ENCODE measurements around the gene SDCCAG8. TPM values are rescaled to one million over a fixed set of nuclear protein-coding genes. Genes with fewer than 3 reads are reported as not detected.
A peak's percentile ranks its signal among the peaks of the same experiment; 100 is the strongest.

SDCCAG8 gene
- polyA plus RNA-seq, 6 donors from 2014 or later: 42.9 to 60.7 (median 53.0) TPM

GRCh38 chr1:243414152-243414494, 158.3 kb downstream of the SDCCAG8 start:
- peaks cover 15 to 19% (median 19%) of the 10 kb centered on the region in 3 donors for H3K4me1 Mint-ChIP-seq
- H3K9me3 Mint-ChIP-seq: no peaks in the 10 kb centered on the region
- H3K27me3 Mint-ChIP-seq: no peaks in the 10 kb centered on the region
- H3K36me3 Mint-ChIP-seq: peaks cover 0 to 4% of the 10 kb centered on the region in 2 donors
- H3K27ac Mint-ChIP-seq: peak overlapping the region in 1 of 6 donors; percentile 26
- H3K4me3 Mint-ChIP-seq: peak overlapping the region in 1 of 8 donors; percentile 32
- DNase-seq: no peak
- peak in 1 of 2 donors; percentile 35 for ATAC-seq (ENCODE audit: low read depth in 2 of 2)

- no peaks in the 10 kb centered on the region for H3K27me3 Mint-ChIP-seq
- no peak for DNase-seq
- peaks cover 0 to 10% of the 10 kb centered on the region in 2 donors for H3K36me3 Mint-ChIP-seq
- ATAC-seq (ENCODE audit: low read depth in 2 of 2): no peak
- H3K27ac Mint-ChIP-seq: no peak overlapping the region
- H3K4me1 Mint-ChIP-seq: peaks cover 15 to 23% (median 19%) of the 10 kb centered on the region in 3 donors
- no peak overlapping the region for H3K4me3 Mint-ChIP-seq
- H3K9me3 Mint-ChIP-seq: no peaks in the 10 kb centered on the region
These were observed 160.0 kb downstream of the SDCCAG8 start for GRCh38 chr1:243415663-243416408.

- peak overlapping the region in 1 of 6 donors; percentile 83 for H3K27ac Mint-ChIP-seq
- H3K9me3 Mint-ChIP-seq: no peaks in the 10 kb centered on the region
These were observed 160.7 kb downstream of the SDCCAG8 start for GRCh38 chr1:243416495-243416894.

GRCh38 chr1:243420016-243420945, 164.4 kb downstream of the SDCCAG8 start:
- peak overlapping the region in 1 of 8 donors; percentile 61 for H3K4me3 Mint-ChIP-seq
- peak overlapping the region in 1 of 6 donors; percentile 69 for H3K27ac Mint-ChIP-seq
- H3K36me3 Mint-ChIP-seq: peaks cover 0 to 10% of the 10 kb centered on the region in 2 donors
- no peaks in the 10 kb centered on the region for H3K9me3 Mint-ChIP-seq
- DNase-seq (no peak), ATAC-seq (ENCODE audit: low read depth in 2 of 2) (no peak)
- H3K4me1 Mint-ChIP-seq: peaks cover 12 to 16% (median 13%) of the 10 kb centered on the region in 3 donors
- H3K27me3 Mint-ChIP-seq: no peaks in the 10 kb centered on the region

More at GRCh38 chr1:243416495-243416894, 160.7 kb downstream of the SDCCAG8 start:
- peaks cover 18 to 28% (median 25%) of the 10 kb centered on the region in 3 donors for H3K4me1 Mint-ChIP-seq
- no peaks in the 10 kb centered on the region for H3K27me3 Mint-ChIP-seq
- no peak overlapping the region for H3K4me3 Mint-ChIP-seq
- DNase-seq: no peak
- ATAC-seq (ENCODE audit: low read depth in 2 of 2): no peak
- H3K36me3 Mint-ChIP-seq: peaks cover 0 to 10% of the 10 kb centered on the region in 2 donors

- H3K27me3 Mint-ChIP-seq: no peaks in the 10 kb centered on the region
- no peaks in the 10 kb centered on the region for H3K9me3 Mint-ChIP-seq
- peaks cover 12 to 16% (median 13%) of the 10 kb centered on the region in 3 donors for H3K4me1 Mint-ChIP-seq
- H3K36me3 Mint-ChIP-seq: peaks cover 0 to 10% of the 10 kb centered on the region in 2 donors
- peak overlapping the region in 1 of 6 donors; percentile 72 for H3K27ac Mint-ChIP-seq
- DNase-seq (no peak), ATAC-seq (ENCODE audit: low read depth in 2 of 2) (no peak)
- H3K4me3 Mint-ChIP-seq: peak overlapping the region in 5 of 8 donors; percentile 1 to 64 (median 43)
These were observed 165.3 kb downstream of the SDCCAG8 start for GRCh38 chr1:243420946-243421685.

GRCh38 chr1:243421784-243422183, 165.9 kb downstream of the SDCCAG8 start:
- no peak for DNase-seq
- Mint-ChIP-seq H3K27ac (peak overlapping the region in 3 of 6 donors; percentile 11 to 89 (median 41)), H3K4me1 (peaks cover 12 to 16% (median 13%) of the 10 kb centered on the region in 3 donors), H3K9me3 (no peaks in the 10 kb centered on the region), H3K36me3 (peaks cover 0 to 11% of the 10 kb centered on the region in 2 donors), H3K27me3 (no peaks in the 10 kb centered on the region), H3K4me3 (peak overlapping the region in 3 of 8 donors; percentile 7 to 64 (median 59))
- ATAC-seq (ENCODE audit: low read depth in 2 of 2): peak in 1 of 2 donors; percentile 21

- Mint-ChIP-seq H3K36me3 (peaks cover 0 to 16% of the 10 kb centered on the region in 2 donors), H3K9me3 (no peaks in the 10 kb centered on the region), H3K27ac (peak overlapping the region in 1 of 6 donors; percentile 89), H3K4me1 (peaks cover 12 to 16% (median 13%) of the 10 kb centered on the region in 3 donors), H3K4me3 (peak overlapping the region in 1 of 8 donors; percentile 59), H3K27me3 (no peaks in the 10 kb centered on the region)
- DNase-seq: no peak
- no peak for ATAC-seq (ENCODE audit: low read depth in 2 of 2)
These were observed 166.5 kb downstream of the SDCCAG8 start for GRCh38 chr1:243422362-243422761.

- H3K4me3 Mint-ChIP-seq: no peak overlapping the region
- peaks cover 0 to 3% (median 0%) of the 10 kb centered on the region in 3 donors for H3K4me1 Mint-ChIP-seq
- no peak overlapping the region for H3K27ac Mint-ChIP-seq
- H3K36me3 Mint-ChIP-seq: peaks cover 13 to 27% of the 10 kb centered on the region in 2 donors
- H3K27me3 Mint-ChIP-seq: no peaks in the 10 kb centered on the region
- H3K9me3 Mint-ChIP-seq: no peaks in the 10 kb centered on the region
- DNase-seq: no peak
- no peak for ATAC-seq (ENCODE audit: low read depth in 2 of 2)
These were observed 172.2 kb downstream of the SDCCAG8 start for GRCh38 chr1:243428084-243428483.

- H3K4me3 Mint-ChIP-seq: no peak overlapping the region
- peaks cover 13 to 27% of the 10 kb centered on the region in 2 donors for H3K36me3 Mint-ChIP-seq
- no peak overlapping the region for H3K27ac Mint-ChIP-seq
These were observed 172.9 kb downstream of the SDCCAG8 start for GRCh38 chr1:243428617-243429342.

GRCh38 chr1:243431591-243431990, 175.8 kb downstream of the SDCCAG8 start:
- Mint-ChIP-seq H3K4me1 (peaks cover 0 to 3% (median 0%) of the 10 kb centered on the region in 3 donors), H3K9me3 (no peaks in the 10 kb centered on the region), H3K4me3 (no peak overlapping the region), H3K36me3 (peaks cover 13 to 27% of the 10 kb centered on the region in 2 donors), H3K27me3 (no peaks in the 10 kb centered on the region), H3K27ac (no peak overlapping the region)
- ATAC-seq (ENCODE audit: low read depth in 2 of 2) (no peak), DNase-seq (no peak)

More at GRCh38 chr1:243428617-243429342, 172.9 kb downstream of the SDCCAG8 start:
- Mint-ChIP-seq H3K9me3 (no peaks in the 10 kb centered on the region), H3K27me3 (no peaks in the 10 kb centered on the region), H3K4me1 (peaks cover 0 to 3% (median 0%) of the 10 kb centered on the region in 3 donors)
- ATAC-seq (ENCODE audit: low read depth in 2 of 2): no peak
- no peak for DNase-seq

- Mint-ChIP-seq H3K9me3 (no peaks in the 10 kb centered on the region), H3K4me1 (peaks cover 0 to 3% (median 0%) of the 10 kb centered on the region in 3 donors), H3K27me3 (no peaks in the 10 kb centered on the region), H3K36me3 (peaks cover 13 to 22% of the 10 kb centered on the region in 2 donors), H3K27ac (peak overlapping the region in 2 of 6 donors; percentile 11 to 86), H3K4me3 (no peak overlapping the region)
- no peak for ATAC-seq (ENCODE audit: low read depth in 2 of 2)
- DNase-seq: no peak
These were observed 176.3 kb downstream of the SDCCAG8 start for GRCh38 chr1:243432136-243432535.

- Mint-ChIP-seq H3K27ac (peak overlapping the region in 1 of 6 donors; percentile 42), H3K27me3 (no peaks in the 10 kb centered on the region), H3K36me3 (peaks cover 13% of the 10 kb centered on the region in 2 donors), H3K9me3 (no peaks in the 10 kb centered on the region), H3K4me1 (peaks cover 3 to 5% (median 3%) of the 10 kb centered on the region in 3 donors), H3K4me3 (no peak overlapping the region)
- DNase-seq: no peak
- ATAC-seq (ENCODE audit: low read depth in 2 of 2): no peak
These were observed 178.0 kb downstream of the SDCCAG8 start for GRCh38 chr1:243433737-243434370.

Data from naive B cell (primary cell).